HG03342 (cell line): ENCODE measurements around the gene PCLO.
A peak's percentile ranks its signal among the peaks of the same experiment; 100 is the strongest.
"Not testable (repeated sequence)": the region's sequence is repeated elsewhere in the genome, so short reads cannot be mapped to it uniquely, and the experiment has no call there.

ENCODE experiments used
- ATAC-seq: cut with Tn5 transposase; IDR thresholded peaks from one replicate; pipeline ENCODE4 v1.9.1; 2021; ENCODE audit warnings: mild to moderate bottlenecking, moderate library complexity; ENCODE audit not compliant: unreplicated experiment

PCLO gene

GRCh38 chr7:82965088-82966036 lies 197.3 kb downstream of the PCLO start:
- ATAC-seq = no peak

GRCh38 chr7:82964150-82964882 lies 198.4 kb downstream of the PCLO start:
- ATAC-seq = peak; percentile 79

GRCh38 chr7:82961240-82961639 lies 201.4 kb downstream of the PCLO start:
- no peak for ATAC-seq

- no peak for ATAC-seq
Measured at GRCh38 chr7:82959528-82959927, 203.2 kb downstream of the PCLO start.

- no peak for ATAC-seq
Measured at GRCh38 chr7:82957521-82957920, 205.2 kb downstream of the PCLO start.

GRCh38 chr7:82953324-82954027 lies 209.2 kb downstream of the PCLO start:
- ATAC-seq = no peak

- ATAC-seq = no peak
Measured at GRCh38 chr7:82950436-82950835, 212.2 kb downstream of the PCLO start.

GRCh38 chr7:82945480-82945879 lies 217.2 kb downstream of the PCLO start:
- ATAC-seq = no peak

- ATAC-seq = no peak
Measured at GRCh38 chr7:82945056-82945455, 217.6 kb downstream of the PCLO start.

GRCh38 chr7:82932516-82932915 lies 230.2 kb downstream of the PCLO start:
- no peak for ATAC-seq

GRCh38 chr7:82926477-82926876 lies 236.2 kb downstream of the PCLO start:
- no peak for ATAC-seq

GRCh38 chr7:82925331-82925730 lies 237.4 kb downstream of the PCLO start:
- ATAC-seq = no peak

GRCh38 chr7:82906502-82906901 lies 256.2 kb downstream of the PCLO start:
- ATAC-seq = no peak

GRCh38 chr7:82904871-82905270 lies 257.8 kb downstream of the PCLO start:
- ATAC-seq = no peak

GRCh38 chr7:82901098-82901497 lies 261.6 kb downstream of the PCLO start:
- not testable (repeated sequence) for ATAC-seq

GRCh38 chr7:82897500-82897899 lies 265.2 kb downstream of the PCLO start:
- no peak for ATAC-seq

GRCh38 chr7:82894341-82894740 lies 268.3 kb downstream of the PCLO start:
- ATAC-seq = not testable (repeated sequence)

GRCh38 chr7:82886324-82886723 lies 276.4 kb downstream of the PCLO start:
- ATAC-seq = no peak

GRCh38 chr7:82865856-82866255 lies 296.8 kb downstream of the PCLO start:
- no peak for ATAC-seq

GRCh38 chr7:82859106-82859850 lies 303.4 kb downstream of the PCLO start:
- ATAC-seq = no peak

- no peak for ATAC-seq
Measured at GRCh38 chr7:82851121-82851520, 311.6 kb downstream of the PCLO start.
